Neural cell (in vitro differentiated cells): ENCODE data around the gene TRPV2.

ENCODE experiments used
- EP300 ChIP-seq: fragments of 450-650 bp; conservative IDR thresholded peaks from 2 replicates; pipeline ENCODE4 v1.6.1; 2014; ENCODE audit warnings: antibody characterized with exemption, mild to moderate bottlenecking, moderate library complexity; ENCODE audit not compliant: poor library complexity, severe bottlenecking
- EZH2 ChIP-seq: fragments of 200-600, 300-800 bp; shearing (Covaris generic), sonication (generic); IDR thresholded peaks from 2 replicates; pipeline ENCODE4 v1.6.1; 2014; ENCODE audit warnings: antibody characterized with exemption, low read length, borderline replicate concordance, mild to moderate bottlenecking; ENCODE audit not compliant: insufficient read depth, poor library complexity, severe bottlenecking
- MXI1 ChIP-seq: fragments of 450-650 bp; conservative IDR thresholded peaks from 2 replicates; pipeline ENCODE4 v1.6.1; 2014; ENCODE audit warnings: antibody characterized with exemption, mild to moderate bottlenecking; ENCODE audit not compliant: poor library complexity, severe bottlenecking
- POLR2AphosphoS5 ChIP-seq: IDR thresholded peaks from 2 replicates; pipeline ENCODE4 v1.6.1; 2012
- REST ChIP-seq: IDR thresholded peaks from 2 replicates; pipeline ENCODE4 v1.6.1; 2012; ENCODE audit warnings: borderline replicate concordance
- SMC3 ChIP-seq: fragments of 450-650 bp; conservative IDR thresholded peaks from 2 replicates; pipeline ENCODE4 v1.6.1; 2014; ENCODE audit warnings: antibody characterized with exemption, mild to moderate bottlenecking, moderate library complexity; ENCODE audit not compliant: poor library complexity
- TAF1 ChIP-seq: IDR thresholded peaks from 2 replicates; pipeline ENCODE4 v1.6.1; 2012; ENCODE audit warnings: low read depth
- TF ChIP-seq, protein P1 (sequence below): fragments of 450-650 bp; IDR thresholded peaks from 2 replicates; pipeline ENCODE4 v1.5.1; 2014; ENCODE audit warnings: antibody characterized with exemption, mild to moderate bottlenecking, moderate library complexity; ENCODE audit not compliant: poor library complexity, severe bottlenecking

- TF ChIP-seq, protein P1, sequence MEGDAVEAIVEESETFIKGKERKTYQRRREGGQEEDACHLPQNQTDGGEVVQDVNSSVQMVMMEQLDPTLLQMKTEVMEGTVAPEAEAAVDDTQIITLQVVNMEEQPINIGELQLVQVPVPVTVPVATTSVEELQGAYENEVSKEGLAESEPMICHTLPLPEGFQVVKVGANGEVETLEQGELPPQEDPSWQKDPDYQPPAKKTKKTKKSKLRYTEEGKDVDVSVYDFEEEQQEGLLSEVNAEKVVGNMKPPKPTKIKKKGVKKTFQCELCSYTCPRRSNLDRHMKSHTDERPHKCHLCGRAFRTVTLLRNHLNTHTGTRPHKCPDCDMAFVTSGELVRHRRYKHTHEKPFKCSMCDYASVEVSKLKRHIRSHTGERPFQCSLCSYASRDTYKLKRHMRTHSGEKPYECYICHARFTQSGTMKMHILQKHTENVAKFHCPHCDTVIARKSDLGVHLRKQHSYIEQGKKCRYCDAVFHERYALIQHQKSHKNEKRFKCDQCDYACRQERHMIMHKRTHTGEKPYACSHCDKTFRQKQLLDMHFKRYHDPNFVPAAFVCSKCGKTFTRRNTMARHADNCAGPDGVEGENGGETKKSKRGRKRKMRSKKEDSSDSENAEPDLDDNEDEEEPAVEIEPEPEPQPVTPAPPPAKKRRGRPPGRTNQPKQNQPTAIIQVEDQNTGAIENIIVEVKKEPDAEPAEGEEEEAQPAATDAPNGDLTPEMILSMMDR = no peak
- TF ChIP-seq EP300 (peak; percentile 94), REST (peak; percentile 61), POLR2AphosphoS5 (peak; percentile 97), TAF1 (peak; percentile 28), MXI1 (peak; percentile 66), EZH2 (no peak), SMC3 (no peak)
Observed at GRCh38 chr17:16380640-16381495, 34.5 kb upstream of the TRPV2 start, which contains the start of gene UBB.
